ENCODE results near the gene GHR. TPM values are rescaled to one million over a fixed set of nuclear protein-coding genes. Genes with fewer than 3 reads are reported as not detected.

GHR gene
- polyA plus RNA-seq, 3 donors = 17.9 to 24.0 (median 23.9) TPM

GRCh38 chr5:42514754-42515153, 91.5 kb downstream of the GHR start:
- DNase-seq (ENCODE audit: low read depth in 3 of 3, low spot score in 2 of 3) = no peak

GRCh38 chr5:42515504-42515903, 92.3 kb downstream of the GHR start:
- DNase-seq (ENCODE audit: low read depth in 3 of 3, low spot score in 2 of 3) = no peak

DNA sequence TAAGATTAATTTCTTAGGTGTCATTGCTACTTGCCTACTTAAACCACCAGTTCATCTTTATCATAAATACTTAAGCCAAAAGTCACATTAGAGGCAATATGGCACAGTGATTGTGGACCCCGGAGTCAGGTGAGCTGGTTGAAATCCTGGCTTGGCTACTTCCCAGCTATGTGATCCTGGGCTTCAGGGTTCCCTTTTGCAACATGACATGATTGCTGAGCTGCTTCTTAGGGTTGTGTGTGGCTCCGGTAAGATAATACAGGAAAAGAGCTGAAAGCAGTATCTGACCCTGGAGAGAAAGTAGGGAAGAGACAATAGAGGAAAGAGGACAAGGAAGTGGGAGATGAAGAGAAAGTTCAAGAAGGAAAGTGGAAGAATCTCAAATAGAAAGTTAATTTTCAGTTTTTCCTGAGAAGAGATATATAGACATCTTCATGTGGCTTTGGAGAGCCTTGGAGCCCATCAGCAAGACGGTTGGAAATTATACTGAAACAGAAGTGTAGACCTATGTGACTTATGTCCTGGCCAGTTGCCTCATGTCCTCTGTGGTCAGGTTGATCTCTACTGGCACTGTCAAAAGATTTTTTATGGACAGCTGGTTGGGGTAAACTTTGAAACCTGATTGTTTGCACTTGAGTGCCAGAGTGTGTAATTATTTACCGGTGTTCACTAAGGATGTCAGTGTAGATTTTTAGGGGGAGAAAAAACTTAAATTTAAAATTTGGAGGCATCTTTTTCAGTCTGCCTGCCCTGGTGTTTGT, 93.2 kb downstream of the GHR start:
- no peak for DNase-seq (ENCODE audit: low read depth in 3 of 3, low spot score in 2 of 3)

GRCh38 chr5:42517164-42517563, 93.9 kb downstream of the GHR start:
- no peak for DNase-seq (ENCODE audit: low read depth in 3 of 3, low spot score in 2 of 3)

GRCh38 chr5:42518595-42519221, 95.5 kb downstream of the GHR start:
- no peak for DNase-seq (ENCODE audit: low read depth in 3 of 3, low spot score in 2 of 3)

- DNase-seq (ENCODE audit: low read depth in 3 of 3, low spot score in 2 of 3) = no peak
Measured at GRCh38 chr5:42520203-42520602, 97.0 kb downstream of the GHR start.

GRCh38 chr5:42520957-42521356, 97.7 kb downstream of the GHR start:
- DNase-seq (ENCODE audit: low read depth in 3 of 3, low spot score in 2 of 3) = no peak

GRCh38 chr5:42521406-42521805, 98.2 kb downstream of the GHR start:
- DNase-seq (ENCODE audit: low read depth in 3 of 3, low spot score in 2 of 3) = no peak

DNA sequence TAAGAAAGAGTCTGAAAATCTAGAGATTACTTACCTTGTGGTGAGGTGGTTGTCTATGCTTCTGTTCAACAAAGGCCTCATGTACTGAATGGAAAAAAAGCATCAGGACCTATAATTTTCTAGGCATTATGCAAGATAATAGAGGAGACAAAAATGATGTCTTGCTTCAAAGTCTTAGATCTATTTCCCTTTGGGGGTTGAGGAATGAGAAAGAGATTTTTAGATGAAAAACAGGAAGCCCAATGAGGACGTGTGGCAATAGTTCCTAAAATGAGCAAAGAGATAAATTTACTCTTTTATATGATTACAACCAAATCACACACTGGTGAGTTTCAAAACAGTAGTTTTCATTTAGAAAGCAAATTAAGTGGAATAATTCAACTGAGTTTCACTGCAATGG, 99.5 kb downstream of the GHR start:
- DNase-seq (ENCODE audit: low read depth in 3 of 3, low spot score in 2 of 3) = no peak

DNA sequence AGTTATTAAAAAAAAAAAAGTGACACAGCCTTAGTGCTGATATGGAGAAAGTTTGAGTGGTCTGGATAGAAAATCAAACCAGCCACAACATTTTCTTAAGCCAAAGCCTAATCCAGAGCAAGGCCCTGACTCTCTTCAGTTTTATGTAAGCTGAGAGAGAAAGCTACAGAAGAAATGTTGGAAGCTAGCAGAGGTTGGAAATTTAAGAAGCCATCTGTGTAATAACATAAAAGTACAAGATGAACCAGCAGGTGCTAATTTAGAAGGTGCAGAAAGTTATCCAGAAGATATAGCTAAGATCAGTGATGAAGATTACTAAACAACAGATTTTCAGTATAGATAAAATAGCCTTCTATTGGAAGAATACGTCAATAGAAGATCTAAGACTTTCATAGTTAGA, 102.9 kb downstream of the GHR start:
- DNase-seq (ENCODE audit: low read depth in 3 of 3, low spot score in 2 of 3) = no peak

- DNase-seq (ENCODE audit: low read depth in 3 of 3, low spot score in 2 of 3) = no peak
Measured at GRCh38 chr5:42531611-42532010, 108.4 kb downstream of the GHR start.

GRCh38 chr5:42542106-42542505, 118.9 kb downstream of the GHR start:
- DNase-seq (ENCODE audit: low read depth in 3 of 3, low spot score in 2 of 3) = no peak

GRCh38 chr5:42543774-42544173, 120.5 kb downstream of the GHR start:
- no peak for DNase-seq (ENCODE audit: low read depth in 3 of 3, low spot score in 2 of 3)

GRCh38 chr5:42545038-42545437, 121.8 kb downstream of the GHR start:
- no peak for DNase-seq (ENCODE audit: low read depth in 3 of 3, low spot score in 2 of 3)

- DNase-seq (ENCODE audit: low read depth in 3 of 3, low spot score in 2 of 3) = no peak
Measured at GRCh38 chr5:42547141-42547540, 123.9 kb downstream of the GHR start.

GRCh38 chr5:42547894-42548293, 124.7 kb downstream of the GHR start:
- no peak for DNase-seq (ENCODE audit: low read depth in 3 of 3, low spot score in 2 of 3)

DNA sequence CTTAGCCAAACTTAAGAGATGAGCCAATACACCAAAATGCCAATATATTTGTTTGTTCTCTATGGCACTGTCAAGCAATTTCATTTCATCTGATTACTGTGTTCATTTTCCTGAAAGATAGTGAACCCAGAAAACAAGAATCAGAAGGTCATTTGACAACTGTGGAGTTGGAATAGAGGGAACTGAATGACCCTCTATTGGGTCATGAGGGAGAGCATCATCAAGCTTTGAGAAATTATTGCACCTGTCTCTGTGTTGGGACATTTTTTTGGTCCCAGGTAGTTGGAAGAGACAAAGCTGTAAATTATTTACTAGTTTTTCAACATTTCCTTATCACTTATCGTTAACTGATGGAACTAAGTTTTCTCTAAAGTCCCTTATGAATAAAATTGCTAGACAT, 129.4 kb downstream of the GHR start:
- DNase-seq (ENCODE audit: low read depth in 3 of 3, low spot score in 2 of 3) = no peak

GRCh38 chr5:42553461-42553860, 130.2 kb downstream of the GHR start:
- DNase-seq (ENCODE audit: low read depth in 3 of 3, low spot score in 2 of 3) = no peak

- DNase-seq (ENCODE audit: low read depth in 3 of 3, low spot score in 2 of 3) = no peak
Measured at GRCh38 chr5:42555010-42555409, 131.8 kb downstream of the GHR start.

DNA sequence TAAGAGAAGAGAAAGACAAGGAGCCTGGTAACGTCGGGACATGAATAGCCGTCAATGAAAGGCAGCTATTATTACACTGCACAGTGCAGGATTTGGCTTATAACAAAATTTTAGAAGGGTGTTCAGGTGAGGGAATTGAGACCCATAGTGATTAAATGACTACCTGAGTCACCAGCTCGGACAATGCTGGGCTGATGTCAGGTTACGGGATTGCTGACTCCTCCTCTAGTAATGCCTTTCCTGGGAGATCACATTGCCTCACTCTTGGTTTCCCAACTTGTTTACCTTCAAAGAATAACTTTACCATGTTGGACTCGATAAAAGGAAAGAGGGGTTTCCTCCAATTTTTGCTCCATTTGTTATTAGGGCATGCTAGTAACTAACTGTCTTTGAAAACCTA, 132.6 kb downstream of the GHR start:
- DNase-seq (ENCODE audit: low read depth in 3 of 3, low spot score in 2 of 3) = no peak

DNA sequence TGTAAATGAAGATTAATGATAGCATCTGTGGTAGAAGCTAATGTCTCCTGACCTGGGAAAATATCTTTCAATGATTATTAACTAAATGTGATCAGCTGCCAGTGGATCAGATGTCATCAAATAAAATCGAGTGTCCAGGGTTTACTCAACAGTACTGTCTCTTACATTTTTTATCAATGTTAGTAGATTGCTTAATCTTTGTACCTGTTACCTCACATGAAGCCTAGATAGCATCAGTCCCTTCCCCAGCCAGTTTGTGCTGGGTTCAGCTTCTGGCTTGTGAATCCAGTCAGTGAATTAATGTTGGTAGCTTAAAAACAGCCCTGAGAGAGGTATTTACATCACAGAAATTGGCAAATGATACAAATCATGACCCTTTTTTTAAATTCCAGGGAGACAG, 134.4 kb downstream of the GHR start:
- DNase-seq (ENCODE audit: low read depth in 3 of 3, low spot score in 2 of 3) = no peak

DNA sequence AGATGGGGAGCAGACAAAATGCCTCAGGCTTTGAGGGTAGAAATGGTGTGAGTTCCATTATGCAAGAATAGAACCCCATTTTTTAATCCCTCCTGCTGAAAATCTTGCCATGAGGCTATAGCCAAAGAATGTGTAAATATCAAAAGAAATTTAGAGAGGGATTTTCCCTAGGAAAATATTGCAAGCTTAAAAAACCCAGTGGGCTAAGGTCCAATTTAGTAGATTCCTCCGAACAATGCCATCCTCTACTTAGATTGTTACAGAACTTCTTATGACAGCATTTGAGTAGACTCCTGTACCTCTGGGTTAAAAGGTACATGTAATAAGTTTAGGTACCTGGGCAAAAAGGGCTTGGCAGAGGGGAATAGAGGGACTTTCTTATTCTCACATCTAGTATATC, 138.4 kb downstream of the GHR start:
- no peak for DNase-seq (ENCODE audit: low read depth in 3 of 3, low spot score in 2 of 3)
